Activated T-cell treated with anti-CD3 and anti-CD28 coated beads, Interleukin-2, amount 50 U/mL, for 1 hour (primary cell): ENCODE data around the gene BCAS3.
"Not testable (repeated sequence)": the region's sequence is repeated elsewhere in the genome, so short reads cannot be mapped to it uniquely, and the experiment has no call there.

ENCODE experiments used
- DNase-seq: peaks from one replicate; pipeline ENCODE4 v3.0.0-alpha.2; 2020

BCAS3 gene

GRCh38 chr17:61135782-61136181 is 458.1 kb downstream of the BCAS3 start:
- DNase-seq = no peak

- DNase-seq = no peak
Measured at GRCh38 chr17:61136296-61136695, 458.6 kb downstream of the BCAS3 start.

GRCh38 chr17:61139219-61139618 is 461.6 kb downstream of the BCAS3 start:
- peak; percentile 49 for DNase-seq

DNA sequence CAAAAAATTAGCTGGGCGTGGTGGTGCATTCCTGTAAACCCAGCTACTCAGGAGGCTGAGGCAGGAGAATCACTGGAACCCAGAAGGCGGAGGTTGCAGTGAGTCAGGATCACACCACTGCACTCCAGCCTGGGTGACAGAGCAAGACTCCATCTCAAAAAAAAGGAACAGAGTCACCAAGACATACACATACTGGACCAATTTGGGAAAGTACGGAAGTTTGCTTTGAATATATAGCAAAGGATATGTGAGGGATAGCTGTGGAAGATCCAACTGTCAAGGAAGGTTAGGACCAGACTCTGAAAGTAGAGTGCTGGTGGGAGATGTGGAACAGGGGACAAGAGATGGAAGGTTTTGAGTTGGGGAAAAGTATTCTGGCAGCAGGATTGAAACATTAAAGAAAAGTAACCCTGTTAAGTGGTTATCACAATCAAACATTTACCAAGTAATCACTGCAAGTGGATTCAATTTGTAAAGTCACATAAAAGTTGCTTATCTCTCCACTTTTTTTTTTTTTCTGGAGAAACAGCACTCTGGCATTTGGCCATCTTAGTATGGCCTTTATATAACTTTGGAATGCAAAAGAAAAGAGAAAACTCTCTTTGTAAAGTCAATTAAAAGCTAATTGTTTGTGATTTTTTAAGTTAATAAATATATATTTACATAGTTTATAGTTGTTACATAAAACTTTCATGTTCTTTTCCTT is 462.6 kb downstream of the BCAS3 start:
- DNase-seq = no peak

DNA sequence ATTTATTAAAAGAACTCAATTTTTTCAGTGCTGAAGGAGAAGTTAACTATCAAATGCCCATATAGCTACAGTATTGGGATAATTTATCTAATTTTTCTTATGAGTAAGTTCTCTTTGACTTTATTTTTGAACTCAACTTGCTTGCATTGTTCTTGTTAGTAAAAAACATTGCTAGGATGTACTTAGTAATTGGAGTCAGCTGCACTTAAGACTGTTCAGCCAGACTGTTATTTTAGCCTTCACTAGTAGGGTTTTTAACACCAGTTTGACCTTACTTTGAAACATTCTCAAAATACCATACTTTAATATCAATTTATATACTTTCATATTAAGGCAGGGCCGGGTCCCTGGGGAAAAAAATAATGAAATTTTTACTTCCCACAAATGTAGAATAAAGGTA is 465.4 kb downstream of the BCAS3 start:
- DNase-seq = no peak

- no peak for DNase-seq
Measured at GRCh38 chr17:61144137-61144536, 466.5 kb downstream of the BCAS3 start.

DNA sequence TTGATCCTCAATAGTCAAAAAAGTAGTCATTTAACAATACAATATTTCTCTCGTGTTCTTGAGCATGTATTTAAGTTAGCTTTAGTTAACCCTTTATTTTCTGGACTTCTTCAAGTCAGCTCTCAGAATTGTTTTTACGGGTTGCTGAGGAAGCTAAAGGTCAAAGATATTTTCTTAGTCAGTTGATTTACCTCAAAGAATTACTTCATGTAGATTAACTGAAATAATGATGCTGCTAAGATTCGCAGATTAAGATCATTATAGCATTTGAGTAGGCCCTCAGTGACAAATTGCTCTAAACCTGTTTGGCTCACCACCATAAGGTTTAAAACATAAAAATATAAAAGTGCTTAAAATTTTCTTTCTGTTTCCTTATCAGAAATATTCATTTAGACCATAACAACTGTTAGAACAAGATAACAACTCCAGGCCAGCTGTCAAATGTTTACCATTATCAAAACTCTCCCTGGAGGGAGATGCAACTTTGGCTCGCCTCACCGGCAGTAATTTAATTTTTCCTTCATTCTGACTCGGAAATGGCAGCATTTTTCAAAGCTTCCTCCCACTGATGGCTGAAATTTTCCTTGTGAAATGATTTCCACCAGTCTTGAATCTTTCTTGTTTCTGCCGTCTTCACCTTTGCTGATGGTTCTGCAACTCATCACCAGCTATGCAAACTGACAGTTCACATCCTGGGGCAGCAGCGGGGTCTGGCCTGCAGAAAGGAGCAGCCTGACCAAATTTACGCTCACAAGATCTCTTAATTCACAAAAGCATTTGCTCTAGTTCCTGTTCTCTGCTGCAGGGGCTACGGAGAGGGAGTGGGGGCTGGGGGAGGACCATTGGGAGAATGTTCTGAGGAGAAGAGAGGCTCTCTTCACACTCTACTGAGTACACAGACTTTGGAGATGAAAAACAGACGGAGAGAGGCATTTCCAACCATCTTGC is 467.2 kb downstream of the BCAS3 start:
- DNase-seq = no peak

DNA sequence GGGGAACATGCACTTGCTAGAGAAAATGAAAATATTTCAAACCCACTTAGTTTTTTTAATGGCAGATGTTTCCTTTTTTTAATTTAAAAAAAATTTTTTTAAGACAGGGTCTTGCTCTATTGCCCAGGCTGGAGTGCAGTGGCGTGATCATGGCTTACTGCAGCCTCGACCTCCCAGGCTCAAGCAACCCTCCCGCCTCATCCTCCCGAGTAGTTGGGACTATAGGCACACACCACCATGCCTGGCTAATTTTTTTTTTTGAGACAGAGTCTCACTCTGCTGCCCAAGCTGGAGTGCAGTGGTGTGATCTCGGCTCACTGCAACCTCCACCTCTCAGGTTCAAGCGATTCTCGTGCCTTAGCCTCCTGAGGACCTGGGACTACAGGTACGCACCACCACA is 469.2 kb downstream of the BCAS3 start:
- DNase-seq = not testable (repeated sequence)

DNA sequence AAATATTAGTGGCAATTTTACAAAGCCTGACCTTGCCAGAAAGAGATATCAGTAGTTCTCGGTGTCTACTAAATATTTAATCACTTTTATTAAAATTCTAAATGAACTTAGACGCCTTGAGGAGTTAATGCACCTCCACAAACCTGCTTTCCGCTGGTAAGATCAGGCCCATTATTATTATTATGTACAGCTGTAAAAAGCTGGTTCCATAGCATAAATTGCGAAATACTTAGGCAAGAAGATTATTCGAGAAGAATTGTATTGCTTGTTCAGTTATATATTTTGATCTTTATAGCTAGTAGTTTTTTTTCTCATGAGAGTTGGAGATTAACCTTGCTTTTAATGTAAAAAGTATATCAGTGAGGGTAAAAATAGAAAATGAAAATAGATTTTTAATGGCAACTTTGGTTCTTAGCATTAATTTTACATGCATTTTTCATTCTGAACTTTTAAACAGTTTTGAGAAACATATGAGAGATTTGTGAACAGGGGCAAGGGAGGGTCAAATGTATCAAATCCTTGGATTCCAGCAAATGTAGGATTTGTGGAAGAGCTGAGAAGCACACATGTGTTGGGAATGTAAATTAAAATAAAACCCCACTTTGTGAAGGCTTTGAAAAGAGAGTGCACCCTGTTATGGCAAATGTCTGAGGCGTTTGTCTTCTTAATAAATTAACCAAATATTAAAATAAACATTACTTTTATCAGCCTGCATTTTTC is 471.6 kb downstream of the BCAS3 start:
- no peak for DNase-seq

DNA sequence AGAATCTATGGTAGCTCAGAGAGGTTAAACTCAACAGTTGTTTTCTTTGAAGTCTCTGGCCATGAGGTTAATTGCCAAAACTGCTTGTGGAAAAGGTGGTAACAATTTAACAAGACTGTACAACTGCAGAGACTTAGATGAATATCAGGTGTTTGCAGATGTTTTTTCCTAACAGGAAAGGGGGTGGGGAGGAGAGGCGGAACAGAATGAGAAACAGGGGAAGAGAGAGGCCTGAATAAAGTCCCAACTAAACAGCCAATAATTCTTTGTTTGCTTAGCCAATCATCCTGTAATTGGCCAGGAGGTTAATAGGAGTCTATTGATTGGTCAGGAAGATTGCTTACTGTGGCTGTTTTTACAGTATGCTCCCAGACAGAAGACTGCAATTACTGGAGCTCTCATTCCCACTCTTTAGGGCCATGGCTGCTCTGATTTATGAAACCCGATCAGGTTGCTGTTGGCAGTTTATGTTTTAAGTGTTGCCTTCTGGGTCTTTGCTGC is 472.3 kb downstream of the BCAS3 start:
- DNase-seq = no peak

DNA sequence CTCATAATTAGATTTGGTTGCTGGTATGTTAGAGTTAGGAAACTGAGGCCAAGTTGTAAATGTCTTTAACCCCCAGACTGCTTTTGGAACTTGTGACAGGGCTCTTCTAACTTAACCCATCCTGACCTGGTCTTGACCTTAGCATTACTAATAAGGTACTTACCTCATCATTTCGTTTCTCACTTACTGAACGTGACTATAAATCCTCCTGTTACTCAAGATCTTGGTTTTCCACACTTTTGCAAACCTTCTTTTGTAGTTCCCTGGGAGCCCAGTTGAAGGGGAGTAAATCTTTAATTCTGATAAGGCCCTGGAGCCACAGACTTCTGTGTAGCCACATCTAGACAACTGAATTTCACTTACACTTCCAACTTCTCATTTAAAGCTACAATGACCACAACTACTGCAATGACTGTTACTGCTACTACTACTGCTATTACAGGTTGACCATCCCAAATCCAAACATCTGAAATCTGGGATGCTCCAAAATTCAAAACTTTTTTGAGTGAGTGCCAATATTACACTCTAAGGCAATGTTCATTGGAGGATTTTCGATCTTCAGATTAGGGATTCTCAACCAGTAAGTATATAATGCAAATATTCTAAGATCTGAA is 473.1 kb downstream of the BCAS3 start:
- no peak for DNase-seq

- no peak for DNase-seq
Measured at GRCh38 chr17:61152898-61153297, 475.2 kb downstream of the BCAS3 start.

DNA sequence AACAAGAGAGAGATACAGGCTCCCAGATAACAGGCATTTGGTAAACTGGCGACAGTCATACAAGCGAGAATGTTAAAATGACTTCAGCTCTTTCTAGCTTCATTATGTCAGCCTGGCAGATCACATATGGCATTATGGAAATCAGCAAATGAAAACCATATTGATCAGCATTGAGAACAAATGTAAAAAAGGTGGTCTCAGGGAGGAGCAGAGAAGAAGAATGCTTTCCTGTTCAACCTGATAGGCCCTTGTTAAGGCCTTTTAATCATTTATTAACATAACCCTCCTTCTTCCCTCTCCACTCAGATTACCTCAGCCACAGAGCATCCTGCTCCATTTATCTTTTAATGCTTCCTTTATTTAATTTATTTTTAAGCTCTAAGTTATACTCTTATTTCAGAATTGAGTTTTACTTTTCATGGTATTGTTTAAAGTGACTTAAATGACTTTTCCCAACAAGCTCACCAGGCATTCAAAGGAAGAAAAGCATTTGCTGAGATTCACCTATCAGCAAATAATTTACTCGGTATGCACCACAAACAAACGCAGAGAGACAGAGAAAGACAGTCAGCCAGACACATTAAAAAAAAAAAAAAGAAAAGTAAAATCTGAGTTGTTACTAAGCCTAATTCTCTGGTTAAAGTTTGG is 478.1 kb downstream of the BCAS3 start:
- no peak for DNase-seq

DNA sequence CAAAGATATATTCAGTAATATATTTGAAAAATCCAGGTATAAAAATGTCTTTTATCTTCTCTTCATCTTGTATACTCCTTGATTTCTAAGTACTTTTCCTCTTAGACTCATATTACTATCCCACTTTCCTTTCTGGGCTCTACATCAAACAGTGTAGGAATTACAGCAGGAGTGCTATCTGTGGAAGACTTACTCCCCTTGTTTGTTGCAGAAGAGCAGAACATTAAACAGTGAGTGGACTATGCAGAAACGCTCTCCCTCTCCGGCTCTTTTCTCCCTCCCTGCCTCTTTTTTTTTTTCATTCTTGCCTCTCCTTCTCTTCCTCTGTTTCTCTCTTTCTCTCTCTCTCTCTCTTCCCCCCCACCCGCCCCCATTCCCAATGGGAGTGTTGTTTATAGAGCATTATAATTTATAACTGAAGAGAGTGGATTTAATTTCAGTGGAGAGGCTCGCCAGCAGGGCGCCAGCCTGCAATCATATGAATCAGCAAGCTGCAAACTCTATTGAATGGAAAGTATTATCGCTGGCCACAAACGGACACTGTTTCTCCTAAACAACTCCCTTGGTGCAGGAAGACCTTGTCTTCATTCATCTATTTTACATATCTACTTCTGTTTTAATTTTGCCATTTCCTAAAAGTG is 479.7 kb downstream of the BCAS3 start:
- DNase-seq = no peak

GRCh38 chr17:61158376-61158775 is 480.7 kb downstream of the BCAS3 start:
- DNase-seq = no peak

GRCh38 chr17:61159221-61159814 is 481.7 kb downstream of the BCAS3 start:
- DNase-seq = no peak

DNA sequence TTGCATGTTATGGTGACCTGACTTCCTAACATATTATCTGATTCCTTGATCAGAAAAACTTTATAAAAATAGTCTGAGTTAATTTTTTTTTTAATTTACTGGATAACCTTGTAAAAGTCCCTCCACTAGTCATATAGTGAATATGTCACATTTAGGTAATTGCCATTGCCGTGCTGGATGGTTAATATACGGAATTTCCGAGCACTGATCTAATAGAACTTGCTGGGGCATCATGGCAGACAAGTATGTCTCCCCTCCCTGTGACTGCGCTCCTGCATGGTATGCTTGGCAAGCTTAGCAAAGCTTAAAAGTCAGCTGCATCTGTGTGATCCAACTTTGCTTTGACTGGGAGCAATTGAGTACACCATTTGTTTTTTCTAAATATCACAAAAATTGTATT is 482.6 kb downstream of the BCAS3 start:
- no peak for DNase-seq

GRCh38 chr17:61160789-61161445 is 483.3 kb downstream of the BCAS3 start:
- no peak for DNase-seq

- DNase-seq = no peak
Measured at GRCh38 chr17:61161615-61162134, 484.0 kb downstream of the BCAS3 start.

- no peak for DNase-seq
Measured at GRCh38 chr17:61164517-61164916, 486.9 kb downstream of the BCAS3 start.

GRCh38 chr17:61167075-61167474 is 489.4 kb downstream of the BCAS3 start:
- no peak for DNase-seq
